PC-9 (cell line): Measurements from ENCODE around the gene HPS1. TPM values are rescaled to one million over a fixed set of nuclear protein-coding genes. Genes with fewer than 3 reads are reported as not detected.

Experiments used
- BruUV-seq: library from RNA; stranded (reverse); fragments of 400-500 nt; replicated peaks from 2 replicates; lab custom pipeline; 2021; lab: Mats Ljungman, UMichigan
- CTCF ChIA-PET: fragments of 300-600 bp; sonication (Branson Sonifier 250); formaldehyde crosslinking; loops from one replicate; lab custom pipeline; 2022; ENCODE audit warnings: antibody characterized with exemption; lab: Charles Lee
- POLR2A ChIA-PET: fragments of 300-600 bp; sonication (Branson Sonifier 250); formaldehyde crosslinking; loops from one replicate; lab custom pipeline; 2022; ENCODE audit warnings: antibody characterized with exemption; ENCODE audit not compliant: unreplicated experiment; lab: Charles Lee
- DNase-seq, 2 experiments: peaks; one replicate each; pipeline versions ENCODE4 v3.0.0 to v3.0.0-alpha.2; 2015 to 2022; ENCODE audit warnings: mixed read lengths in 1 of 2
- H2AFZ ChIP-seq: fragments of 200-600 bp; sonication (generic); 2 replicates; pipeline ENCODE4 v1.8.1; 2017; ENCODE audit warnings: antibody characterized with exemption
- H3F3A ChIP-seq: fragments of 200-600 bp; sonication (generic); 2 replicates; pipeline ENCODE4 v1.8.1; 2017; ENCODE audit warnings: antibody characterized with exemption, mild to moderate bottlenecking, low read depth; ENCODE audit not compliant: insufficient read depth
- H3K27ac ChIP-seq: fragments of 200-600 bp; sonication (generic); 2 replicates; pipeline ENCODE4 v1.6.1; 2016; ENCODE audit warnings: mixed run types
- H3K27me3 ChIP-seq: fragments of 200-600 bp; sonication (generic); 2 replicates; pipeline ENCODE4 v1.6.1; 2016; ENCODE audit warnings: low read depth, mixed run types; ENCODE audit not compliant: insufficient read depth
- H3K36me3 ChIP-seq: fragments of 200-600 bp; sonication (generic); 2 replicates; pipeline ENCODE4 v1.6.1; 2016; ENCODE audit warnings: low read depth, mixed run types
- H3K4me1 ChIP-seq: fragments of 200-600 bp; sonication (generic); replicated peaks from 2 replicates; pipeline ENCODE4 v1.6.1; 2016; ENCODE audit warnings: mixed run types; ENCODE audit not compliant: insufficient read depth
- H3K4me2 ChIP-seq: fragments of 200-600 bp; sonication (generic); 2 replicates; pipeline ENCODE4 v1.6.1; 2017; ENCODE audit warnings: mixed run types
- H3K4me3 ChIP-seq: fragments of 200-600 bp; sonication (generic); 2 replicates; pipeline ENCODE4 v1.6.1; 2016; ENCODE audit warnings: mixed run types
- H3K79me2 ChIP-seq: fragments of 200-600 bp; sonication (generic); 2 replicates; pipeline ENCODE4 v1.6.1; 2017; ENCODE audit warnings: low read depth, mixed run types
- H3K9me2 ChIP-seq: fragments of 200-600 bp; sonication (generic); 2 replicates; pipeline ENCODE4 v1.8.1; 2017; ENCODE audit warnings: mild to moderate bottlenecking; ENCODE audit not compliant: insufficient read depth
- H3K9me3 ChIP-seq: fragments of 200-600 bp; sonication (generic); 2 replicates; pipeline ENCODE4 v1.8.1; 2016; ENCODE audit warnings: low read depth; ENCODE audit not compliant: insufficient read depth
- H4K20me1 ChIP-seq: fragments of 200-600 bp; sonication (generic); 2 replicates; pipeline ENCODE4 v1.8.1; 2017; ENCODE audit not compliant: insufficient read depth
- CTCF ChIP-seq: fragments of 200-600 bp; sonication (generic); conservative IDR thresholded peaks from 2 replicates; pipeline ENCODE4 v1.6.1; 2017; ENCODE audit warnings: mixed run types, antibody characterized with exemption, mild to moderate bottlenecking, moderate library complexity
- EZH2 ChIP-seq: fragments of 200-600 bp; sonication (generic); IDR thresholded peaks from 2 replicates; pipeline ENCODE4 v1.8.0; 2017; ENCODE audit warnings: antibody characterized with exemption, low read depth
- intact Hi-C: fragments of 100-400 bp; cut with micrococcal nuclease; formaldehyde crosslinking; loops from one replicate; pipeline ENCODE4 v1.10.0; 2022; ENCODE audit not compliant: unreplicated experiment
- total RNA-seq: library from RNA; stranded (reverse); gene quantifications from 2 replicates; pipeline ENCODE4 v1.2.3, GENCODE V29; 2021

Gene HPS1
- total RNA-seq, 1 experiment from 2014 or later: 43.2 TPM

- Histone ChIP-seq H2AFZ (no peak overlapping the region), H3F3A (no peaks in the 10 kb centered on the region), H3K4me2 (no peak overlapping the region), H3K36me3 (no peaks in the 10 kb centered on the region), H3K4me3 (no peak overlapping the region), H3K9me2 (no peaks in the 10 kb centered on the region), H3K27me3 (no peaks in the 10 kb centered on the region), H3K79me2 (no peaks in the 10 kb centered on the region), H3K9me3 (no peaks in the 10 kb centered on the region), H4K20me1 (no peaks in the 10 kb centered on the region), H3K4me1 (no peaks in the 10 kb centered on the region), H3K27ac (no peak overlapping the region)
- DNase-seq: no peak
- intact Hi-C loops: loop anchor here (10.0 kb wide), 1 partner anchor 554 kb away; no protein-coding TSS in a partner anchor
- BruUV-seq: no TSS peak
- CTCF ChIA-PET: no interaction called here
- POLR2A ChIA-PET: no interaction called here
- no peak for TF ChIP-seq CTCF
- TF ChIP-seq EZH2: no peak
These were observed 22.5 kb upstream of the HPS1 start for GRCh38 chr10:98469001-98469931.

GRCh38 chr10:98467506-98468318 lies 21.0 kb upstream of the HPS1 start:
- intact Hi-C loops: loop anchor here (1.0 to 10.0 kb wide), 2 partner anchors 553 to 779 kb away; no protein-coding TSS in a partner anchor
- no peak overlapping the region for H3K27ac ChIP-seq
- ChIA-PET CTCF (interaction anchor here (0.6 to 2.0 kb wide), 3 partner anchors 17 to 779 kb away, joined by 3 to 5 read pairs (median 4); no protein-coding TSS in a partner anchor), POLR2A (no interaction called here)
- no peaks in the 10 kb centered on the region for H3F3A ChIP-seq
- BruUV-seq: no TSS peak
- no peaks in the 10 kb centered on the region for H3K79me2 ChIP-seq
- H3K4me1 ChIP-seq: no peaks in the 10 kb centered on the region
- peak overlapping the region; percentile 88 for H2AFZ ChIP-seq
- H3K9me3 ChIP-seq: no peaks in the 10 kb centered on the region
- peak overlapping the region; percentile 97 for H3K4me2 ChIP-seq
- TF ChIP-seq CTCF: peak; percentile 68
- no peak for TF ChIP-seq EZH2
- no peaks in the 10 kb centered on the region for H3K9me2 ChIP-seq
- no peaks in the 10 kb centered on the region for H3K27me3 ChIP-seq
- H3K4me3 ChIP-seq: peak overlapping the region; percentile 71
- DNase-seq: peak; percentile 52 to 64
- no peaks in the 10 kb centered on the region for H4K20me1 ChIP-seq
- H3K36me3 ChIP-seq: no peaks in the 10 kb centered on the region

GRCh38 chr10:98466861-98467505 lies 20.2 kb upstream of the HPS1 start:
- H3K4me1 ChIP-seq: no peaks in the 10 kb centered on the region
- no peaks in the 10 kb centered on the region for H3K27me3 ChIP-seq
- H4K20me1 ChIP-seq: no peaks in the 10 kb centered on the region
- H3K79me2 ChIP-seq: no peaks in the 10 kb centered on the region
- DNase-seq: no peak
- TF ChIP-seq EZH2 (no peak), CTCF (no peak)
- no peaks in the 10 kb centered on the region for H3K9me2 ChIP-seq
- peak overlapping the region; percentile 88; the same call in 1 of the 2 replicates for H2AFZ ChIP-seq
- intact Hi-C loops: loop anchor here (1.0 to 10.0 kb wide), 2 partner anchors 552 to 779 kb away; no protein-coding TSS in a partner anchor
- H3K4me2 ChIP-seq: 0 out of 2 replicates have a peak overlapping the region, but pooled peaks have one; percentile 97
- POLR2A ChIA-PET: no interaction called here
- H3F3A ChIP-seq: no peaks in the 10 kb centered on the region
- H3K27ac ChIP-seq: no peak overlapping the region
- no TSS peak for BruUV-seq
- H3K9me3 ChIP-seq: no peaks in the 10 kb centered on the region
- no peaks in the 10 kb centered on the region for H3K36me3 ChIP-seq
- no peak overlapping the region for H3K4me3 ChIP-seq
- CTCF ChIA-PET: interaction anchor here (0.6 to 2.0 kb wide), 3 partner anchors 17 to 780 kb away, joined by 3 to 5 read pairs (median 4); no protein-coding TSS in a partner anchor
